ENCODE measurements around the gene OLFM3. TPM values are rescaled to one million over a fixed set of nuclear protein-coding genes. Genes with fewer than 3 reads are reported as not detected.

The OLFM3 gene
- polyA plus RNA-seq, 1 of the 3 experiments (the other 2 are of a cell fraction): not detected

DNA sequence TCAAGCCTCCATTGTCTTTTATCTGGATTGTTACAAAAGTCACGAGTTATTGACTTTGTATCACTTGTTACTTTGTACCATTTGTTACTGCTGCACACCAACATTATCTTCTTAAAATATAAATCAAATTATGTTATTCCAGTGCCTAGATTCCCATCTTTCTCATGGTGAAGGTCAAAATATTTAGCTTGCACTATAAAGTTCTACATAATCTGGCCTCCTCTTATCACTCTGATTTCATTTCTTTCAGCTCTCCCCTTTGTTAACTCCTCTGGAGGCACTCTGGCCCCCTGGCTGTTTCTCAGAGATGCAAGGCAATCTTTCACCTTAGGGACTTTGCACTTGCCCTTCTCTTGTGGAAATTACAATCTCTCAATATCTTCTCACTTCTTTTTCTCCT lies 143.8 kb downstream of the OLFM3 start:
- Histone ChIP-seq H3K4me1 (ENCODE audit: control insufficient read depth in 1 of 2, insufficient read depth in 2 of 2, low read depth in 1 of 2, low read length in 1 of 2) (peaks cover 0 to 4% of the 10 kb centered on the region in 2 experiments; a peak in 1 of 4 replicates), H3K4me3 (ENCODE audit: low read depth in 2 of 2, low read length in 1 of 2) (no peak overlapping the region), H3K36me3 (replicated peaks in 1 of 2; ENCODE audit: control insufficient read depth in 1 of 2, insufficient read depth in 2 of 2, low read length in 1 of 2) (no peaks in the 10 kb centered on the region), H3K9ac (no peak overlapping the region), H3K9me2 (no peaks in the 10 kb centered on the region), H3K79me2 (ENCODE audit: insufficient read depth) (no peaks in the 10 kb centered on the region), H3F3A (replicated peaks; ENCODE audit: insufficient read depth) (no peaks in the 10 kb centered on the region), H3K9me3 (no peaks in the 10 kb centered on the region), H4K20me1 (ENCODE audit: insufficient read depth) (no peaks in the 10 kb centered on the region), H3K27me3 (ENCODE audit: insufficient read depth) (no peaks in the 10 kb centered on the region), H3K4me2 (no peak overlapping the region), H3K27ac (ENCODE audit: low read depth in 2 of 2, low read length in 1 of 2) (no peak overlapping the region), H2AFZ (ENCODE audit: low read depth) (no peak overlapping the region)
- TF ChIP-seq SIN3A (IDR thresholded peaks at IDR 0.05; ENCODE audit: borderline replicate concordance, low read depth, low read length): no peak
- no peak for DNase-seq
- whole genome bisulfite sequencing (ENCODE audit: low lambda C conversion rate): 22% methylated on average over 1 of the region's 1 CpG
- ChIA-PET CTCF (no interaction called here), POLR2A (no interaction called here)

DNA sequence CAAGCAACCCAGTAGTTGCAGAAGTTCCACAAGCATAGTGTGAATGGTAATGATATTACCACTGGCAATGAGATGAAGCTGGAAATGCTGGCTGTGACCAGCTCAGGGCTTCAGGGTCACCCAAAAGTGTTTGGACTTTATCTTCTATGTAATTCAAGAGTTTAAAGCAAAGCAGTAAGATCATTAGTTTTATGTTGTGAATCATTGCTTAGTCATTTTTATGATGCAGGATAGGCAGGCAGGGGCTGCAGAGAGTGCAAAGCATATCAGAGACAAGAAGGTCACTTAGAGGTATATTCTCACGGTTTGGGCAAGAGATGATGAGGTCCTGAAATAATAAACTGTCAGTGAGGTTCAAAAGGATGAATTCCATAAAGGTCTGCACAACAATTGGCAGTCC lies 147.4 kb downstream of the OLFM3 start:
- no peak overlapping the region for H3K27ac ChIP-seq (ENCODE audit: low read depth in 2 of 2, low read length in 1 of 2)
- no peaks in the 10 kb centered on the region for H3F3A ChIP-seq (replicated peaks; ENCODE audit: insufficient read depth)
- H3K4me1 ChIP-seq (ENCODE audit: control insufficient read depth in 1 of 2, insufficient read depth in 2 of 2, low read depth in 1 of 2, low read length in 1 of 2): peaks cover 4 to 5% of the 10 kb centered on the region in 2 experiments; a peak in 3 of 4 replicates
- no peaks in the 10 kb centered on the region for H3K9me3 ChIP-seq
- no peaks in the 10 kb centered on the region for H3K9me2 ChIP-seq
- no peaks in the 10 kb centered on the region for H3K79me2 ChIP-seq (ENCODE audit: insufficient read depth)
- no peaks in the 10 kb centered on the region for H4K20me1 ChIP-seq (ENCODE audit: insufficient read depth)
- no peak overlapping the region for H2AFZ ChIP-seq (ENCODE audit: low read depth)
- CTCF ChIA-PET: no interaction called here
- no peaks in the 10 kb centered on the region for H3K36me3 ChIP-seq (replicated peaks in 1 of 2; ENCODE audit: control insufficient read depth in 1 of 2, insufficient read depth in 2 of 2, low read length in 1 of 2)
- no peak for DNase-seq
- no peak overlapping the region for H3K4me3 ChIP-seq (ENCODE audit: low read depth in 2 of 2, low read length in 1 of 2)
- no peak overlapping the region for H3K9ac ChIP-seq
- no peak for TF ChIP-seq ELF1 (IDR thresholded peaks at IDR 0.05)
- no peak for TF ChIP-seq FOXJ3 (CRISPR knock-in tag; IDR thresholded peaks at IDR 0.05)
- TF ChIP-seq, protein P1, sequence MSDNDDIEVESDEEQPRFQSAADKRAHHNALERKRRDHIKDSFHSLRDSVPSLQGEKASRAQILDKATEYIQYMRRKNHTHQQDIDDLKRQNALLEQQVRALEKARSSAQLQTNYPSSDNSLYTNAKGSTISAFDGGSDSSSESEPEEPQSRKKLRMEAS (IDR thresholded peaks at IDR 0.05; ENCODE audit: low read depth): no peak
- TF ChIP-seq, protein P2, sequence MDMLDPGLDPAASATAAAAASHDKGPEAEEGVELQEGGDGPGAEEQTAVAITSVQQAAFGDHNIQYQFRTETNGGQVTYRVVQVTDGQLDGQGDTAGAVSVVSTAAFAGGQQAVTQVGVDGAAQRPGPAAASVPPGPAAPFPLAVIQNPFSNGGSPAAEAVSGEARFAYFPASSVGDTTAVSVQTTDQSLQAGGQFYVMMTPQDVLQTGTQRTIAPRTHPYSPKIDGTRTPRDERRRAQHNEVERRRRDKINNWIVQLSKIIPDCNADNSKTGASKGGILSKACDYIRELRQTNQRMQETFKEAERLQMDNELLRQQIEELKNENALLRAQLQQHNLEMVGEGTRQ (IDR thresholded peaks at IDR 0.05; ENCODE audit: borderline replicate concordance, low read depth, low read length): no peak
- no peak for TF ChIP-seq FOXM1 (IDR thresholded peaks at IDR 0.05; ENCODE audit: low read depth)
- TF ChIP-seq SMC3 (IDR thresholded peaks at IDR 0.05; ENCODE audit: low read depth, low read length): no peak
- TF ChIP-seq, protein P3, sequence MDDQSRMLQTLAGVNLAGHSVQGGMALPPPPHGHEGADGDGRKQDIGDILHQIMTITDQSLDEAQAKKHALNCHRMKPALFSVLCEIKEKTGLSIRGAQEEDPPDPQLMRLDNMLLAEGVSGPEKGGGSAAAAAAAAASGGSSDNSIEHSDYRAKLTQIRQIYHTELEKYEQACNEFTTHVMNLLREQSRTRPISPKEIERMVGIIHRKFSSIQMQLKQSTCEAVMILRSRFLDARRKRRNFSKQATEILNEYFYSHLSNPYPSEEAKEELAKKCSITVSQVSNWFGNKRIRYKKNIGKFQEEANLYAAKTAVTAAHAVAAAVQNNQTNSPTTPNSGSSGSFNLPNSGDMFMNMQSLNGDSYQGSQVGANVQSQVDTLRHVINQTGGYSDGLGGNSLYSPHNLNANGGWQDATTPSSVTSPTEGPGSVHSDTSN (IDR thresholded peaks at IDR 0.05): no peak
- TF ChIP-seq, protein P4, sequence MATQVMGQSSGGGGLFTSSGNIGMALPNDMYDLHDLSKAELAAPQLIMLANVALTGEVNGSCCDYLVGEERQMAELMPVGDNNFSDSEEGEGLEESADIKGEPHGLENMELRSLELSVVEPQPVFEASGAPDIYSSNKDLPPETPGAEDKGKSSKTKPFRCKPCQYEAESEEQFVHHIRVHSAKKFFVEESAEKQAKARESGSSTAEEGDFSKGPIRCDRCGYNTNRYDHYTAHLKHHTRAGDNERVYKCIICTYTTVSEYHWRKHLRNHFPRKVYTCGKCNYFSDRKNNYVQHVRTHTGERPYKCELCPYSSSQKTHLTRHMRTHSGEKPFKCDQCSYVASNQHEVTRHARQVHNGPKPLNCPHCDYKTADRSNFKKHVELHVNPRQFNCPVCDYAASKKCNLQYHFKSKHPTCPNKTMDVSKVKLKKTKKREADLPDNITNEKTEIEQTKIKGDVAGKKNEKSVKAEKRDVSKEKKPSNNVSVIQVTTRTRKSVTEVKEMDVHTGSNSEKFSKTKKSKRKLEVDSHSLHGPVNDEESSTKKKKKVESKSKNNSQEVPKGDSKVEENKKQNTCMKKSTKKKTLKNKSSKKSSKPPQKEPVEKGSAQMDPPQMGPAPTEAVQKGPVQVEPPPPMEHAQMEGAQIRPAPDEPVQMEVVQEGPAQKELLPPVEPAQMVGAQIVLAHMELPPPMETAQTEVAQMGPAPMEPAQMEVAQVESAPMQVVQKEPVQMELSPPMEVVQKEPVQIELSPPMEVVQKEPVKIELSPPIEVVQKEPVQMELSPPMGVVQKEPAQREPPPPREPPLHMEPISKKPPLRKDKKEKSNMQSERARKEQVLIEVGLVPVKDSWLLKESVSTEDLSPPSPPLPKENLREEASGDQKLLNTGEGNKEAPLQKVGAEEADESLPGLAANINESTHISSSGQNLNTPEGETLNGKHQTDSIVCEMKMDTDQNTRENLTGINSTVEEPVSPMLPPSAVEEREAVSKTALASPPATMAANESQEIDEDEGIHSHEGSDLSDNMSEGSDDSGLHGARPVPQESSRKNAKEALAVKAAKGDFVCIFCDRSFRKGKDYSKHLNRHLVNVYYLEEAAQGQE (IDR thresholded peaks at IDR 0.05; ENCODE audit: low read depth, low read length): no peak
- TF ChIP-seq MXI1 (IDR thresholded peaks at IDR 0.05; ENCODE audit: low read depth, low read length): no peak
- no peak for TF ChIP-seq CHD2 (IDR thresholded peaks at IDR 0.05; ENCODE audit: low read length, partially characterized antibody)
- TF ChIP-seq GABPA (IDR thresholded peaks at IDR 0.05; ENCODE audit: low read depth): no peak
- no peak for TF ChIP-seq SIN3A (IDR thresholded peaks at IDR 0.05; ENCODE audit: borderline replicate concordance, low read depth, low read length)
- TF ChIP-seq GATA2 (CRISPR knock-in tag; IDR thresholded peaks at IDR 0.05): no peak
- no peak for TF ChIP-seq POLR2AphosphoS5 (IDR thresholded peaks at IDR 0.05; ENCODE audit: low read depth, low read length)
- TF ChIP-seq RXRA (IDR thresholded peaks at IDR 0.05; ENCODE audit: borderline replicate concordance, low read depth): no peak
- TF ChIP-seq JUND (IDR thresholded peaks at IDR 0.05): no peak
- no peak for TF ChIP-seq TCF12 (IDR thresholded peaks at IDR 0.05)
- no peak overlapping the region for H3K4me2 ChIP-seq
- POLR2A ChIA-PET: no interaction called here
- H3K27me3 ChIP-seq (ENCODE audit: insufficient read depth): no peaks in the 10 kb centered on the region
- 0% methylated on average over 1 of the region's 1 CpG for WGBS (ENCODE audit: low lambda C conversion rate)
